ENCODE measurements around the gene SLF1.
"Not testable (repeated sequence)": the region's sequence is repeated elsewhere in the genome, so short reads cannot be mapped to it uniquely, and the experiment has no call there.

SLF1 gene

GRCh38 chr5:94618493-94619328, at the start of gene SLF1, which contains the start of gene KIAA0825:
Gene SLF1, plus strand, starts transcription at chr5:94618669. Its CDS starts 10,142 bp downstream, at chr5:94628811.
Gene KIAA0825, minus strand, starts transcription at chr5:94618604. Its CDS starts 81,478 bp downstream, at chr5:94537126.
- H3K4me1 ChIP-seq (ENCODE audit: control insufficient read depth, low read length) = peaks cover 44% of the 10 kb centered on the region

GRCh38 chr5:94571415-94571814, 47.1 kb upstream of the SLF1 start:
- no peaks in the 10 kb centered on the region for H3F3A ChIP-seq (ENCODE audit: control insufficient read depth, insufficient read depth)
- no peak overlapping the region; the same call in 1 of the 2 replicates for H3K27ac ChIP-seq (ENCODE audit: low read depth, low read length)
- no peaks in the 10 kb centered on the region for H3K9me3 ChIP-seq (ENCODE audit: control insufficient read depth, insufficient read depth, low read length)
- no peaks in the 10 kb centered on the region for H3K36me3 ChIP-seq (ENCODE audit: control insufficient read depth, low read length)
- no peaks in the 10 kb centered on the region for H3K9me2 ChIP-seq (replicated peaks; ENCODE audit: control insufficient read depth, low read length)
- H3K4me2 ChIP-seq (ENCODE audit: low read length) = no peak overlapping the region
- H3K79me2 ChIP-seq (ENCODE audit: control insufficient read depth, low read length) = no peaks in the 10 kb centered on the region
- H4K20me1 ChIP-seq (ENCODE audit: control insufficient read depth, insufficient read depth, low read depth, low read length) = no peaks in the 10 kb centered on the region
- H3K4me1 ChIP-seq (ENCODE audit: control insufficient read depth, low read length) = peaks cover 19% of the 10 kb centered on the region
- no peak overlapping the region for H3K4me3 ChIP-seq (ENCODE audit: low read length)
- TF ChIP-seq EZH2phosphoT487 (IDR thresholded peaks at IDR 0.05; ENCODE audit: borderline replicate concordance, low read length) (no peak), CTCF (IDR thresholded peaks at IDR 0.05; ENCODE audit: low read depth, low read length, poor library complexity, severe bottlenecking) (no peak)
- no peaks in the 10 kb centered on the region for H3K27me3 ChIP-seq (ENCODE audit: control insufficient read depth, low read length)

More at GRCh38 chr5:94618493-94619328, at the start of gene SLF1, which contains the start of gene KIAA0825:
- Histone ChIP-seq H3K4me3 (ENCODE audit: low read length) (peak within 1 kb of the TSS; percentile 79), H3K9me2 (replicated peaks; ENCODE audit: control insufficient read depth, low read length) (no peaks in the 10 kb centered on the region), H4K20me1 (ENCODE audit: control insufficient read depth, insufficient read depth, low read depth, low read length) (peaks cover 11% of the 10 kb centered on the region), H3F3A (ENCODE audit: control insufficient read depth, insufficient read depth) (no peaks in the 10 kb centered on the region; the same call in 1 of the 2 replicates), H3K9me3 (ENCODE audit: control insufficient read depth, insufficient read depth, low read length) (no peaks in the 10 kb centered on the region), H3K27ac (ENCODE audit: low read depth, low read length) (peak within 1 kb of the TSS; percentile 46), H3K36me3 (ENCODE audit: control insufficient read depth, low read length) (0 out of 2 replicates have a peak, but pooled peaks cover 10% of the 10 kb centered on the region), H3K79me2 (ENCODE audit: control insufficient read depth, low read length) (peaks cover 63% of the 10 kb centered on the region), H3K4me2 (ENCODE audit: low read length) (peak within 1 kb of the TSS; percentile 87), H3K27me3 (ENCODE audit: control insufficient read depth, low read length) (no peaks in the 10 kb centered on the region)
- TF ChIP-seq EZH2phosphoT487 (IDR thresholded peaks at IDR 0.05; ENCODE audit: borderline replicate concordance, low read length) = no peak
- no peak for TF ChIP-seq CTCF (IDR thresholded peaks at IDR 0.05; ENCODE audit: low read depth, low read length, poor library complexity, severe bottlenecking)

- H3K36me3 ChIP-seq (ENCODE audit: control insufficient read depth, low read length); H4K20me1 ChIP-seq (ENCODE audit: control insufficient read depth, insufficient read depth, low read depth, low read length); H3K27ac ChIP-seq (ENCODE audit: low read depth, low read length); H3K27me3 ChIP-seq (ENCODE audit: control insufficient read depth, low read length); H3K9me3 ChIP-seq (ENCODE audit: control insufficient read depth, insufficient read depth, low read length); H3K9me2 ChIP-seq (replicated peaks; ENCODE audit: control insufficient read depth, low read length); H3K79me2 ChIP-seq (ENCODE audit: control insufficient read depth, low read length); H3F3A ChIP-seq (ENCODE audit: control insufficient read depth, insufficient read depth); H3K4me3 ChIP-seq (ENCODE audit: low read length): not testable (repeated sequence)
- Histone ChIP-seq H3K4me2 (ENCODE audit: low read length) (0 out of 2 replicates have a peak overlapping the region, but pooled peaks have one; percentile 6), H3K4me1 (ENCODE audit: control insufficient read depth, low read length) (peaks cover 34% of the 10 kb centered on the region)
These were observed 45.1 kb upstream of the SLF1 start for GRCh38 chr5:94573349-94573748.

- H3K27ac ChIP-seq (ENCODE audit: low read depth, low read length) = no peak overlapping the region
- no peaks in the 10 kb centered on the region for H3K27me3 ChIP-seq (ENCODE audit: control insufficient read depth, low read length)
- no peaks in the 10 kb centered on the region for H3K9me3 ChIP-seq (ENCODE audit: control insufficient read depth, insufficient read depth, low read length)
- H3F3A ChIP-seq (ENCODE audit: control insufficient read depth, insufficient read depth) = no peaks in the 10 kb centered on the region
- no peaks in the 10 kb centered on the region for H3K36me3 ChIP-seq (ENCODE audit: control insufficient read depth, low read length)
- H3K79me2 ChIP-seq (ENCODE audit: control insufficient read depth, low read length) = no peaks in the 10 kb centered on the region
- H3K4me2 ChIP-seq (ENCODE audit: low read length) = no peak overlapping the region
- H3K4me1 ChIP-seq (ENCODE audit: control insufficient read depth, low read length) = peaks cover 48% of the 10 kb centered on the region
- H3K9me2 ChIP-seq (replicated peaks; ENCODE audit: control insufficient read depth, low read length) = no peaks in the 10 kb centered on the region
- no peak for TF ChIP-seq EZH2phosphoT487 (IDR thresholded peaks at IDR 0.05; ENCODE audit: borderline replicate concordance, low read length)
- TF ChIP-seq CTCF (IDR thresholded peaks at IDR 0.05; ENCODE audit: low read depth, low read length, poor library complexity, severe bottlenecking) = no peak
- no peak overlapping the region for H3K4me3 ChIP-seq (ENCODE audit: low read length)
- no peaks in the 10 kb centered on the region for H4K20me1 ChIP-seq (ENCODE audit: control insufficient read depth, insufficient read depth, low read depth, low read length)
These were observed 43.3 kb upstream of the SLF1 start for GRCh38 chr5:94575196-94575595.

Measured in DOHH2 (cell line).